Measurements from ENCODE around the gene ZMYM5.
"Not testable (repeated sequence)": the region's sequence is repeated elsewhere in the genome, so short reads cannot be mapped to it uniquely, and the experiment has no call there.

ZMYM5 gene

DNA sequence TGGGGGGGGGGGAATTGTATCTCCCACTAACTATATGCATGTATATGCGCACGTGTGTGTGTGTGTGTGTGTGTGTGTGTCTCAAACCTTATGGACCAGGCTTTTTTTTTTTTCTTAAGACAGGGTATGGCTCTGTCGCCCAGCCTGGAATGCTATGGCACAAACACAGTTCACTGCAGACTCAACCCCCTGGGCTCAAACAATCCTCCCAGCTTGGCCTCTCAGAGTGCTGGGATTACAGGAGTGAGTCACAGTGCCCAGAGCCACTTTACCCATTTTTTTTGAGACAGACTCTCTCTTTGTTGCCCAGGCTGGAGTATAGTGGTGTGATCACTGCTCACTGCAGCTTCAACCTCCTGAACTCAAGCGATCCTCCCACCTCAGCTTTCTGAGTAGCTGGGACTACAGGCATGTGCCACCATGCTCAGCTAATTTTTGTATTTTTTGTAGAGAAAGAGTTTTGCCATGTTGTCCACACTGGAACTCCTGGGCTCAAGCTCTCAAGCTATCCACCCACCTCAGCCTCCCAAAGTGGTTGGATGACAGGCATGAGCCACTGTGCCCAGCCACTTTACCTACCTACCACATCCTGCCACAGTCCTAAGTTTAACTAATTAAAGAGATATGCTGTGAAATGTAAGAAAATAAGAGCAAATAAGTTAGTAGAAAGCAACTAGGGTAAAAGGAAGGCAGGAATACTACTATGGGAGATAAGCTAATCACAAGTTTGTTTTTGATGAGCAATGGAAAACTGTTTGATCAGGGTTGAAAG is 2.4 kb downstream of the ZMYM5 start:
- CTCF ChIA-PET, result interaction anchor here (0.6 to 0.7 kb wide), 2 partner anchors 99 to 185 kb away, joined by 3 read pairs; no protein-coding TSS in a partner anchor
- H3K27ac ChIP-seq, result peak overlapping the region; percentile 71
- POLR2A ChIA-PET (ENCODE audit: low non-redundant PET), result interaction anchor here (0.6 kb wide), 2 partner anchors 13 to 77 kb away, joined by 4 to 12 read pairs; no protein-coding TSS in a partner anchor
- TF ChIP-seq, protein P1, sequence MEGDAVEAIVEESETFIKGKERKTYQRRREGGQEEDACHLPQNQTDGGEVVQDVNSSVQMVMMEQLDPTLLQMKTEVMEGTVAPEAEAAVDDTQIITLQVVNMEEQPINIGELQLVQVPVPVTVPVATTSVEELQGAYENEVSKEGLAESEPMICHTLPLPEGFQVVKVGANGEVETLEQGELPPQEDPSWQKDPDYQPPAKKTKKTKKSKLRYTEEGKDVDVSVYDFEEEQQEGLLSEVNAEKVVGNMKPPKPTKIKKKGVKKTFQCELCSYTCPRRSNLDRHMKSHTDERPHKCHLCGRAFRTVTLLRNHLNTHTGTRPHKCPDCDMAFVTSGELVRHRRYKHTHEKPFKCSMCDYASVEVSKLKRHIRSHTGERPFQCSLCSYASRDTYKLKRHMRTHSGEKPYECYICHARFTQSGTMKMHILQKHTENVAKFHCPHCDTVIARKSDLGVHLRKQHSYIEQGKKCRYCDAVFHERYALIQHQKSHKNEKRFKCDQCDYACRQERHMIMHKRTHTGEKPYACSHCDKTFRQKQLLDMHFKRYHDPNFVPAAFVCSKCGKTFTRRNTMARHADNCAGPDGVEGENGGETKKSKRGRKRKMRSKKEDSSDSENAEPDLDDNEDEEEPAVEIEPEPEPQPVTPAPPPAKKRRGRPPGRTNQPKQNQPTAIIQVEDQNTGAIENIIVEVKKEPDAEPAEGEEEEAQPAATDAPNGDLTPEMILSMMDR (conservative IDR thresholded peaks at IDR 0.05; ENCODE audit: low read depth), result no peak
- DNase-seq (ENCODE audit: low spot score), result no peak

- DNase-seq (ENCODE audit: low spot score); POLR2A ChIA-PET (ENCODE audit: low non-redundant PET); H3K27ac ChIP-seq; CTCF ChIA-PET: not testable (repeated sequence)
These were observed 5.8 kb downstream of the ZMYM5 start for GRCh38 chr13:19857637-19858036.

GRCh38 chr13:19852766-19853165 is 10.7 kb downstream of the ZMYM5 start:
- POLR2A ChIA-PET (ENCODE audit: low non-redundant PET), result no interaction called here
- TF ChIP-seq, protein P1 (conservative IDR thresholded peaks at IDR 0.05; ENCODE audit: low read depth), result no peak
- H3K27ac ChIP-seq, result no peak overlapping the region
- CTCF ChIA-PET, result interaction anchor here (0.6 to 0.7 kb wide), 2 partner anchors 109 to 509 kb away, joined by 3 read pairs; no protein-coding TSS in a partner anchor
- DNase-seq (ENCODE audit: low spot score), result no peak

GRCh38 chr13:19845758-19846157 is 17.7 kb downstream of the ZMYM5 start:
- ChIA-PET POLR2A (ENCODE audit: low non-redundant PET) (no interaction called here), CTCF (no interaction called here)
- DNase-seq (ENCODE audit: low spot score), result peak; percentile 97
- TF ChIP-seq, protein P1 (conservative IDR thresholded peaks at IDR 0.05; ENCODE audit: low read depth), result no peak
- no peak overlapping the region for H3K27ac ChIP-seq

DNA sequence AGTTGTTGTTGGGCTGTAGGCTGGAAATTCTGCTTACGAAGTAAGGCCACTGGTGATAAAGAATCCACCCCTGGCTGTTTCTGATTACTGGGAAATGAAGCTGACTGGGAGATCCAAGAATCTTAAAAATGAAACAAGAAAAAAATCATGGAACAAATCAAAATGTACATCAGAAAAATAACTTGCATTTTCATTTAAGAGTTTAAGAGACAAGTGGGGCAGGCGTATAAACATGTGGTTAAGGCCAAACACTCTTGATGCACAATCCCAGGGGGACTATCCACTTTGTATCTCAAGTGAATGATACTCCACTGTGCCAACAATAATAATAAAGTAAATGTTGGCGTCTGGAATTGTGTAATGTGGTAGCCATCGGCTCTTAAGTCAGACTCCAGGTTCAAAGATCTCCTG is 24.6 kb downstream of the ZMYM5 start:
- ChIA-PET POLR2A (ENCODE audit: low non-redundant PET) (no interaction called here), CTCF (no interaction called here)
- no peak for DNase-seq (ENCODE audit: low spot score)
- H3K27ac ChIP-seq, result no peak overlapping the region
- TF ChIP-seq, protein P1 (conservative IDR thresholded peaks at IDR 0.05; ENCODE audit: low read depth), result no peak

DNA sequence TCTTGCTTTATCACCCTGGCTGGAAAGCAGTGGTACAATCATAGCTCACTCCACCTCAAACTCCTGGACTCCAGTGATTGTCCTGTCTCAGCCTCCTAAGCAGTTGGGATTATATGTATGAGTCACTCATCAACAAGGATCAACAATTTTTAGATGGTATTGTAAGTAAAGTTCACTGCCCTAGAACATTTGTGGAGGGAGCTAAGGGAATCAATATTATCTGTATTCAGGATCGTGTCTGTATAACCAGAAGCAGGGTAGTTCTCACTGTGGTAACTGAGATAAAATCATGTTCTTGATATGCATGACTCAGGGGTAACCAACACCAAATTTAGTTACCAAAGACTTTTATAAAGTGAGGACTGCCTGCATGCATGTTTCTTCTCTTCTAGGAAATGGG is 27.0 kb downstream of the ZMYM5 start:
- ChIA-PET POLR2A (ENCODE audit: low non-redundant PET) (no interaction called here), CTCF (no interaction called here)
- no peak overlapping the region for H3K27ac ChIP-seq
- TF ChIP-seq, protein P1 (conservative IDR thresholded peaks at IDR 0.05; ENCODE audit: low read depth), result no peak
- no peak for DNase-seq (ENCODE audit: low spot score)

DNA sequence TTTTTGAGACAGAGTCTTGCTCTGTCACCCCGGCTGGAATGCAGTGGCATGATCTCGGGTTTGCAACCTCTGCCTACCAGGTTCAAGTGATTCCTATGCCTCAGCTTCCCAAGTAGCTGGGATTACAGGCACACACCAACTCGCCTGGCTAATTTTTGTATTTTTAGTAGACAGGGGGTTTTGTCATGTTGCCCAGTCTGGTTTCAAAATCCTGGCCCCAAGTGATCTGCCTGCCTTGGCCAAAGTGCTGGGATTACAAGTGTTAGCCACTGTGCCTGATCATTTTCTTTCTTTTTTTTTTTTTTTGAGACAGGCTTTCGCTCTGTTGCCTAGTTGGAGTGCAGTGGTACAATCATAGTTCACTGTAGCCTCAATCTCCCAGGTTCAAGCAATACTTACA is 28.7 kb downstream of the ZMYM5 start:
- TF ChIP-seq, protein P1 (conservative IDR thresholded peaks at IDR 0.05; ENCODE audit: low read depth), result no peak
- CTCF ChIA-PET, result no interaction called here
- DNase-seq (ENCODE audit: low spot score), result no peak
- H3K27ac ChIP-seq, result no peak overlapping the region
- POLR2A ChIA-PET (ENCODE audit: low non-redundant PET), result no interaction called here
